Measurements from ENCODE around the gene FAM53B.

DNA sequence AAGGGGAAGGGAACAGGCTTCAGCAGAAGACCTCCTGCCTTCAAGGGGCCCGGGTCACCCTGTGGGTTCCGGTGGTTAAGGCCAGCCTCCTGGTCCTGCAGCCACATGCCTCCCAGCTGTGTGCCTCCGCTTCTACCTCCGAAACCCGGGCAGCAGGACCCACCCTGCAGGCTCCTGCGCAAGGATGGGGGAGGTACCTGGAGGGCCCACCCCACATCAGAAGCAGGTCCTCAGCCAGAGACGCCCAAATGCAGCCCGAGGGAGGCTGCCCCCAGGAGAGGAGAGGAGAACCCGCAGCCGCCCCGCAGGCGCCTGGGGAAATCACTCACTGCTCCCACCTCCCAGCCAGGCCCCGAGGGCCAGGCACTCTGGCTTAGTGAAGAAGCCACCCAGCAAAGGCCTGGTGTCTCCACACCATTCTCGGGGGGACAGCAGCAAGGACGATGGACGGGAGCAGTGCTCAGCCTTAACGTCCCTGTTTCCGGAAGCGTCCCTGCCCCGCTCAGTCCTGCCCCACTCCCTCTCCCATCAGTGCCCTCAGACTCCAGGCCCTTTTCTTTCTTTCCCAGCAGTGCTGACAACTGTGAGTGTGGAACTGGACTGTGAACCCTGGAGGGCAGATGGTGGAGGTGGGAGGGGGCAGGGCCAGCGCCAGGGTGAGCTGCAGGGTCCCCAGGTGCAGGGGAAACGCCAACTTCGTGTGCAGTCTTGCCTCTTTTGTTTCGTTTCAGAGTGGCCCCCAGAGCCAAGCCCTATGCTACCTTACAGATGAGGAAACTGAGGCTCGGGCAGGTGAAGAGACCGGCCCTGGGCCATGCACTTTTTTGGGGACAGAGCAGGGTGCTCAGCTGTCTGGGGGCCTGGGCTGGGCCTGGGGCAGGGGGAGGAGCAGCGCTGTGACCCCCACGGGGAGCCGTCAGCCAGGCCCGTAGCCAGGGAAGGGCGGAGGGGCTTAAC, 138.0 kb downstream of the FAM53B start:
- TF ChIP-seq GATA2 (IDR thresholded peaks at IDR 0.05; ENCODE audit: low read depth, low read length) (no peak), GATA3 (IDR thresholded peaks at IDR 0.05; ENCODE audit: low read depth, low read length) (no peak)

Data from SH-SY5Y (cell line).